GM19193 (cell line): Measurements from ENCODE around the gene NPB.

Source experiments
- POLR2A ChIP-seq: IDR thresholded peaks from 4 replicates; pipeline ENCODE4 v1.6.1; 2011; ENCODE audit not compliant: insufficient read depth, insufficient read length; ENCODE audit errors: extremely low read depth

The NPB gene

DNA sequence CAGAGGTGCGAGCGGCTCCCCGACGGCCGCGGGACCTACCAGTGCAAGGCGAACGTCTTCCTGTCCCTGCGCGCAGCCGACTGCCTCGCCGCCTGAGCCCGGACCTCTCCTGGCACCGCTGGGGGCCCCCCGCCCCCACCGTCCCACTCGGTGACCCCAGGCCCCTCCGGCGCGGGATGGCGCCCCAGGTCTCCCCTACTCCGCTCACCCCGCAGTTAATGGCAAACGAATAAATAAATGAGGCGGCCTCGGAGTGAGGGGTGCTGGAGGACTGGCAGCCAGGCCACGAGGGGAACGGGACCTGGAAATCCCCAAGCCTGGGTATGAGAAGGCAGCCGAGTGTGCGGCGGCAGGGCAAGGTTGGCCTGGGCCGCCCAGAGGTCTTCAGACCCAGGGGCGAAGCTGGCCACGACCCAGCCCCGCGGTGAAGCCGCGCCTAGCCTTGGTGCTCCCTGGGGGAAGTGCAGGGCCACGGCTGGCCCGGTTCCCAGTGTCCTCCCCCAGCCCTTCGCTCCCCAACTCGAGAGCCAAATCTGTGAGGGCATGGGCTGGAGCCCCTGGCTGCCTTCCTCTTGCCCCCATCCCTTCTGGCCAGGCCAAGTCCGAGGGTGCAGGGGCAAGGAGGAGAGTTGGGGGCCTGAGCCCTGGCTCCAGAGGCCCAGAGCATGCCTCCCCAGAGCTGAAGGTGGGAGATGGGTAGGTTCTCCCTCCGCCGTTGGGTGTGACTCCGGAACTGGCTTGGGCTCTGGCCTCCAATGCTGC is 796 bp downstream of the NPB start:
- TF ChIP-seq POLR2A = no peak

DNA sequence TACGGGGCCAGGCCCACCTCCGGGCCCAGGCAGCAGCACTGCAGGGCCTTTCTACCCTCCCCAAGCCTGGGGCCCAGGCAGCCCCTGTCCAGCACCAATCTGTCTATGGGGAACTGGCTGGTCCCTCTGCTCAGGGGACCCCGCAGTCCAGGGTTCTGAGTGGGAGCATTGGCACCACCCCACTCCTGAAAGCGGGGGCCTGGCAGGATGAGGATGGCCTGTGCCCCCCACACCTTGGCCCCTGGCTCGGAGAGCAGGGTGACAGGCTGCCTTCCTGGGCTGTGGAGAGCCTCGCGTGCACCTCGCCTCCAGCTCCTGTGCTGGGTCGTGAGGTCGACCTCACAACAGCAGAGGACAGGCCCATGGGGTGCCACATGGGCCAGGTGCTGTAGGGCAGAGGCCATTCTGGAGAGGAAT is 1.4 kb downstream of the NPB start:
- no peak for TF ChIP-seq POLR2A

DNA sequence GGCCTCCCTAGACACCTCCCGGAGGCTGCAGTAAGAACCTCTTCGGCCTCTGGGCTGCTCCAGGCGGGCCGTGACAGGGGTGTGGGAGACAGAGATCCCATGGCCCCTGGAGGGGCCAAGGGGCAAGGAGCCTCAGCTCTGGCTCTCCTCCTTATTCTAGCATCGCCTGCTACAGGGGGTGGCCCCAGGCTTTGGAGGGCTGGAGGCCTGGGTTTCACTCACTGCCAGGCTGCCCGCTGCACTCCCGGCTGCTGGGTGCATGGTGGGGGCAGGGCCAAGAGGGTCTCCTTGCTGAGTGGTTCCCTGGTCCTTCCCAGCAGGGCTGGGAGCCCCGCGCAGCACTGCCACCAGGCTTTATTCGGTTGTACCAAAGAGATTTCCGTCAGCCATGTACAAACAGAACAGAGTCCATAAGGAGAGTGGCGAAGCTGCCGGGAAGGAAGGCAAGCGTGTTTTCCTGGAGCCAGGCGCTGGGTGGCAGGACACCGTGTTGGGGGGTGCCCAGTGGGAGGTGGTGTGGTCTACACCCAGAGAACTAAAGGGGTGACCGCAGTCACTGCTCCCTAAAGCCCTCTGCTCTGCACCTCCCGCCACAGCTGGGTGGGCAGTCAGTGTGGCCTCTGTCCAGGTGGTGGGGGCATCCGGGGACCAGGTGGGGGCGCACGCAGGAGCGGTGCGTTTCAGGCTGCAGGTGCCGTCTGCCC is 2.0 kb downstream of the NPB start:
- TF ChIP-seq POLR2A = no peak

DNA sequence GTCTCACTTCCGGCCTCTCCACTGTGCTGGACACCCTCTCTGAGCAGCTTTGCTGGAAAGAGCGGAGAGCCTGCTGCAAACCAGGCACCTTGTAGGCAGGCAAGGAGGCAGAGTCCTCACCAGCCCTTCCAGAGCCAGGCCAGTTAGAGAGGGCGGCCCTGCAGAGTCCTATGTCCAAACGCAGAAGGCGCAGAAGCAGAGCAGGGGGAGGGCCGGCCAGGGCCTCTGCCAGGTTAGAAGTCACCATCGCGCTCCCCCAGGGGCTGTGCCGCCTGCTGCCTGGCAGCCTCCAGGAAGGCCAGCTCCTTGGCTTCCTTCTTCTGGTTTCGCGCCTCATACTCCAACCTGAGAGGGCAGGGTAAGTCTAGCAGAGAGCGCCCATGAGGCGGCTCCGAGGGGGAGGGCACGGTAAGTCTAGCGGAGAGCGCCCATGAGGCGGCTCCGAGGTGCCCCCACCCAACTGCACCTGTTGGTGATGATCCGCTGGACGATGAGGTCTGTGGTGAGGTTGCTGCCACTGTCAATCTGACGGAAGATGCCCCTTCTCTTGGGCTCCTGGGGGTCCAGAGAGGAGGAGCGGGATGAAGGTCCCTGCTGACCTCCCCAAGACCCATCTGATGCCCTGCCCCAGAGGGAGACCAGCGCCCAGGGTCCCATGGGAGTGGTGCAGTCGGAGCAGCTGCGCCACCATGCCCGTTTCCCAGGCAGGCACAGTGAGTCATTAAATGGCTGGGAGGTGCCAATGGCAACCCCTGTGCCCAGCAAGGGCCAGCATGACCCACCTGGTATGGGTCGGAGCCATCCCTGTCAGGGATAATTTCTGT is 2.8 kb downstream of the NPB start:
- TF ChIP-seq POLR2A = no peak

DNA sequence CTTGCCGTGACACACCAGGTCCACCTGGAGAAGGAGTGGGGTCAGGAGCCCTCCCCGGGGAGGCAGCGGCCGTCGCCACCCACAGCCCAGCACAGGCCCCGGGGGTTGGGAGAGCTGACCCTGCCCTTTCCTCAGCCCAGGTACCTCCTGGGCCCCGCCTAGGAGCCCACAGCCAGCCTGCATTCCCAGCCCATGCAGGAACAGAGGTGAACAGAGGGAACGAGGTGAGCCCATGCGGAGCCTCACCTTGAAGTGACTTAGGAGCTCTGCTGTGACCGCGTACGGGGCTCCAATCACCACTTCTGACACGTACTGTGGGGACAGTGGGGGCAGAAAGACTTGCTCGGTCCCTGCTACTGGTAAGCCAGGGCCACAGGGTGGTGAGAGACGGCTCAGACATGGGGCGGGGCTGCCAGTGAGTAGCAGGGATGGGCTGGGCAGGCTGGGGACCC is 3.4 kb downstream of the NPB start:
- no peak for TF ChIP-seq POLR2A

DNA sequence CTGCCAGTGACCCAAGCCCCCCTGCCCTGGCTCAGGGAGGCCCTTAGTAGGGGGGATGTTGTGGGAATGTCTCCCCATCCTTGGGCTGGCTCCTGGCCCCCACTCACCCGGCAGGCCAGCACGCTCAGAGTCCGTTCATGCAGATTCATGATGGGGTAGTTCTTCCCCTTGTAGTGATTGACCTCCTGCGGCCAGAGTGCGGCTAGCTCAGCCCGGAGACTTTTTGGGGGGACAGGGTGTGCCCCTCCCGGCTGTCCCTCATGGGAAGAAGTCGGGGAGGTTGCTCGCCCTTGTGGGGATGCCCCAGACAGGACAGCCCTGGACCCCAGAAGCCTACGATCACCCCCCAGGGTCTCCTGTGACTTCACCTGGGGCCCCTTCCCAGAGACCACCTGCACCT is 4.0 kb downstream of the NPB start:
- TF ChIP-seq POLR2A = no peak

DNA sequence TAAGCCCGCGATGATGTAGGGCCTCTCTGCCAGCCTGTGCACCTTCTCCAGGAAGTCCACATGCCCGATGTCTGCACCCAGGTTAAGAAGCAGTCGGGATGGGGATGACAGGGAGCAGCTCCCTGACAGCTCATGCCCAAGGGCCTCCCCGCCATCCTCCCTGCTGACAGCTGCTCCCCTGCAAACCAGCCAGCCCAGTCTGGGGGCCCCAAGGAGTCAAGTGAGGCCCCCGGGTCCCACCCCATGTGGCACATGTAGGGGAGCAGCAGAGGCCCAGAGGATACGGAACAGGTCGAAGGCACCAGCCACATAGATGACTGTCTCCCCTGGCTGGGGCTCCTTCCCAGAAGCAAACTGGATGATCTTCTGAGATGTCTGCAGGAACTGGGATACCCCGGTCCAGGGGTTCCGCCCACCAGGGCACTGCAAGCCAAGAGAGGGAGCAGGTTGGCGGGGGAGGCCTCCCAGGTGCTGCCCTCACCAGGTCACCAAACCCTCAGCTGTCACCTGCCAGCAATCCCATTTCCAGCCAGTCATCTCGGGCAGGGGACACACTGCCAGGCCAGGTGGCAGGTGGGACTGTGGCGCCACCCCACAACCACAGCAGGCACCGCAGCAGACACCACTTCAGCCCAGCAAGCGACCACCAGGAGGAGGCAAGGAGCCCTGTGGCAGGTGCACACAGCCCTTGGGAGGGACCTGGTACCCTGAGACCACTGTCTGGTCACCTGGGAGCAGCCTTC is 4.6 kb downstream of the NPB start:
- no peak for TF ChIP-seq POLR2A

DNA sequence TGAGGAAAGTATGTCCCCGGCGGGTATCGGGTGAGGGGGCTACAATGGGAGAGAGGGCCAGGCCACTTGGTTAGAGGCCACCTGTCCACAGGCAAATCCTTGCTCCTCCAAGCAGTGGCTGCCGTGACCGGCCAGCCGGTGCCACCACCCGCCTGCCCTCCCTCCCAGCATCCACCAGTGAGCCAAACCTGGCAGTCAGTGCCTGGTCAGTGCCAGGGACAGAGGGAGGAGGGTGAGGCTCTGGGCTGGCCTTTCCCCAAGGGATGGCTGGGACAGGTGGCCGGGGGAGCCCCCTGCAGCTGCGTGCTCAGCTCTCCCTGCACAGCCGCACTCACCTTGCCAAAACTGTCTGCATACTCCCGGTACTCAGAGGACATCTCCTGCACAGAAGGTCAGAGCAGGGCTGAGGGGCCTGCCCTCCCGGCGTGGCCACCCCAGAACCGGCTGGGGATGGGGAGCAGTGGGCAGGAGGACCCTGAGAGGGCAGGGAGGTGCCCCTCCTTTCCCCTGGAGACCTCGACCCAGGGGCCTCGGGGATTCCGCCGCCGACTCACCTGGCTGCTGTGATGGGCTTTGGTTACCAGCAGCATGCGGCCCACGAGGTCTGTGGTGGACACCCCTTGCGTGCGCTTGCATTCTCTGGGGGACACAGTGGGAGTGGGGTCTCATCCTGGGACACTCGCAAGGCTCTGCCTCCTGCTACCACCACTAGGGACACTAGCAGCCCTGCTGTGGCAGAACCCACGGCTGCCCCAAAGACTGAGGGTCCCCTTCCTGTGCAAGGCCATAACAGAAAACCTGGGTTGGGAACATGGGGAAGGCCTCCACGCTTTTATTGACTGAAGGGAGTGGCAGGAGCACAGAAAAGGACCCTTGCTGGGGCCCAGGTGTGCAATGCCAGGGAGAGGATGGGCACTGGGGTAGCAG is 5.4 kb downstream of the NPB start:
- TF ChIP-seq POLR2A = no peak

DNA sequence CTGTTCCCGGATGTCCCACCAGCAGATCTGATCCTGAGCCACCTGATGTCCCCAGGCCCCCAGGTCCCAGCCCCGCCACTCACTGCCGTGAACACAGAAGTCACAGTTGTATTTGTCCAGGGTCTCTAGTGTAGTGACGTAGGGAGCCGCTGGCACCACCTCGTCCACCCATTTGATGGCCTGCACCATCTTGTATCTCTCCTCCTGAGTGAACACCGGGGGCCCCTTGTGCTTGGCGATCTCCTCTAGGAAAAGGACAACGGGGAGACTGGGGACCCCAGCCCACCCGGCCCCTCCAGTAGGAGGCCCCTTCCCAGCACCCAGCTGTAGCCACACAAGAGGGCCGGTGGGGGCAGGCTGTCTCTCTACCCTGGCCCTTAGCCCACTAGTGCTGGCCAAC is 6.8 kb downstream of the NPB start:
- no peak for TF ChIP-seq POLR2A

DNA sequence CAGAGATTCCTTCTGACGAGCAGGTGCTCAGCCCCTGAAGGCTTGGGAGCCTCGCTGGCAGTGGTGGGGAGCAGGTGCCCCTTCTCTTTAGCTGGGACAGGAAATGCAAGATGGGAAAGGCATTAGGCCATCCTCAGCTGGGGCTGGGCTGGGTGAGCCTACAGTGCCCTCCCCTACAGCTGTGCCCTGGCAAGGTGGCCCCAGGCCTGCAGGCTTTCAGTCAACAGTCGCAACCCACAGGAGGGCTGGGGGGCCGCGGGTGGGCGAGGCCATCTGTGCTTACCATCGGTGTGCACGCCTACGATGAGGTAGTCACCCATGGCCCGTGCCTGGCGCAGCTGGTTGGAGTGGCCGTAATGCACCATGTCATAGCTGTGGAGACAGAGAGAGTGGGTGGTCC is 7.2 kb downstream of the NPB start:
- no peak for TF ChIP-seq POLR2A

DNA sequence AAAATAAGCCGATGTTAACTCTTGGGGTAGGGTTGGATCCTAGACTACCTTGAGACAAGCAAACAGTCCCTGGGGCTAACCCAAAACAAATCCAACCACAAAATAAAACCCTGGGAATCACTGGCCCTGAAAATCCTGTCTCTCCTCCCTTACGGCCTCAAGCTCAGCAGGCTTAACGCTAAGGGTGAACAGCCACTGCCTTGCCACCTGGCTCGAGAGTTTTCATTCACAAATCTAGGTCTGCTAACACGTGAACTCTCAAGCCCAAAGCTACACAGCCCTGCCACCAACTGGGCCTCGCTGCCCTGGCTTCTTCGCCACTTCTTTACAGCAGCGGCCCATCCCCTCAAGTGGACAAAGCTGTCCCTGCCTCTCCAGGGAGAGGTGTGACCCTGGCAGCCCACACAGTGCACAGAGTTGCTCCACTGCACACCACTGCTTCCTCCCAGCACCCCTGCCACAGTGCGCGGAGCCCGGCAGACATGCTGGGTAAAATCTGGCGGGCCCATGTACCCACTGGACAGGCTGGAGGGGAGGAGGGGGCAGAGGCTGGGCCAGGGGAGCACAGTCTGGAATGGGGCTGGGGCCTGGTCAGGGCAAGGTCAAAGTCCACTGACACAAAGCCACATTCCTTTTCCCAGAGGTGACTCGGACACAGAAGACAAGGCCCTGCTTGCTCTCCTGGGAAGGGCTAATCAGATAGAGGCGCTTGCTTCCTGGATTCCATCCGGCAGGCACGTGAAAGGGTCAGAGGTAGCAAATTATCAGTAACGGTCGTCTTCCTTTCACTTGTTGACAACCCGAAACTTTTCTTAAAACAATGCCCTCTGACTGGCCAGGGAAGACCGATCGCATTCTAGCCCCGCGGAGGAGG is 8.2 kb downstream of the NPB start:
- TF ChIP-seq POLR2A = no peak

DNA sequence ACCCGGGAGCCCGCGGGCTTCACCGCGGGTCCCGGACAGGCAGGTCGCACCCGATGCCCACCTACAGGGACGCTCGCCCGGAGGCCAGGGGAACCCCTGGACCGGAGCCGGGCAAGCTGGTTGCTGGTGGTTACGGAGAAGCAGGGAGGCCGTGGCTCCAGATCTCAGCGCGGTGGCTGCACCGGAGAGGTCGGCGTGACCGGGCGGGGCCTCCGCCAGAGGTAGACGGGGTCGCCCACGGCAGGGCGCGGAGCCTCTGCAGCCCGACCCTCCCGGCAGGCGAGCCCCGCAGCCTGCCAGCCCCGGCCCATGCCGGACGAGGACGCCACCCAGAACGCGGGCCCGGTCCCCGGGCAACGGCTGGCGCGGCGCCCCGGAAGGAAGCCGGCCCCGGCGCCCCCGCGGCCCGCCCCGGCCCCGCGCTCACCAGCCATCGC is 8.8 kb downstream of the NPB start:
- no peak for TF ChIP-seq POLR2A

DNA sequence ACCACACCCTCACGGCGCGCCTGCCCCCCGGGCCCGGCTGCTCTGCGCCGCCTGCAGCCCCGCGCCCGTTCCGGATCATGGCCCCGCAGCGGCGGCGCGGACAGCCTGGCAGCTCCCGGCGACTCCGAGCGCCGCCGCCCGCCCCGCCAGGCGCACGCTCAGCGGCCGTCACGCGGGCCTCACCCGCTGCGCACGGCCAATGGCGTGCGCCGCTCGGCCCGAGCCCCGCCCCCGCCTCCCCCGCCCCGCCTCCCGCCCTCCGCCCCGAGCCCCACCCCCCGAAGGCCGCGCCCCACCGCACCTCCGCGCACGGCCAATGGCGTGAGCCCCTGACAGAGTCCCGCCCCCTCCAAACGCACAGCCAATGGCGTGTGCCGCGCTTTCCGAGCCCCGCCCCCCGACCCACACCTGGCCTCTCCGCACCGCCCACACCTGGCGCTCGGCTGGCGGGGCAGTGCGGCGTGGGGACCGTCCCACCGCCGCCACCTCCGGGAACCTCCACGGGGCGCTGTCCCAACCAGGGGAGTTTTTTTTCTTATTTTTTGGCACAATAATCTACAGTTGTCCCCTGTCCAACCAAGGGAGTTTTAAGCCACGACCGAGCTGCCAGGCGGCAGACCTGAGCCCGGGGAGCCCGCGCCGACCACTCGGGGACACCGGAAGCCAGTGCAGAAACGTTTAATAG is 9.4 kb downstream of the NPB start, which contains the start of gene PCYT2:
Gene PCYT2 (minus strand): TSS at position 123 of the 685 bp plus-strand sequence. CDS start 44 bp downstream, at position 79.
- TF ChIP-seq POLR2A = peak; percentile 48

DNA sequence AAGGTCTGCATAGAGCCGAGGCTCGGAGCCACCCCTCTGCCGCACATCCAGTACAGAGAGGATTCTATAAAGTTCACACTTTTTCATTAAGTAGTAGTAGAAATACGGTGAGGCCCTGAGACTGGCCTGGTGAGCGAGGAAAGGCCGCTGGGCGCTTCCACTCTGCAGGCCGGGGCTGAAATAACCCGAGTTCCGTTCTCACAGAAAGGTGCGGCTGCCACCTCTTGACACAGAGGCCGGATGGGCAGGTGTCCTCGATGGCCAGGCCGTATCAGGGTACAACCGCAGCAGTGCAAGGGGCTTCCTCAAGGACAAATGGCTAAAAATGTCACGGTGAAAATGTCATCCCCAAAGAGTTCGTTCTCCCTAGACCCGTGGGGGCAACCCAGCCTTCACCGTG is 9.9 kb downstream of the NPB start:
- no peak for TF ChIP-seq POLR2A
